Brain microvascular endothelial cell (primary cell): ENCODE measurements around the gene TARBP1.
"Not testable (repeated sequence)": the region's sequence is repeated elsewhere in the genome, so short reads cannot be mapped to it uniquely, and the experiment has no call there.

Experiments
- DNase-seq: peaks from one replicate; pipeline ENCODE4 v3.0.0-alpha.2; 2020
- H3K27ac ChIP-seq: fragments of 250-450 bp; sonication (Bioruptor Pico); 2 replicates; pipeline ENCODE4 v1.5.1; 2020; ENCODE audit warnings: mild to moderate bottlenecking, moderate library complexity
- H3K27me3 ChIP-seq: fragments of 250-450 bp; sonication (Bioruptor Pico); replicated peaks from 2 replicates; pipeline ENCODE4 v1.5.1; 2020; ENCODE audit warnings: mild to moderate bottlenecking
- H3K36me3 ChIP-seq: fragments of 250-450 bp; sonication (Bioruptor Pico); replicated peaks from 2 replicates; pipeline ENCODE4 v1.5.1; 2020; ENCODE audit warnings: mild to moderate bottlenecking
- H3K4me3 ChIP-seq: 2 replicates; pipeline ENCODE4 v1.5.1; 2011; ENCODE audit warnings: low read depth, mild to moderate bottlenecking, control low read depth, low read length, moderate library complexity
- in situ Hi-C: cut with HindIII; loops from 2 replicates; pipeline ENCODE4 v1.10.0; 2017; ENCODE audit warnings: low sequenced_read_pairs, low pct_ligation_motif_present
- TF ChIP-seq, protein P1 (sequence below): IDR thresholded peaks from 2 replicates; pipeline ENCODE4 v1.5.1; 2011; ENCODE audit warnings: low read depth, mild to moderate bottlenecking, moderate library complexity, low read length, control low read depth, inconsistent platforms; ENCODE audit errors: missing control alignments

TARBP1 gene

DNA sequence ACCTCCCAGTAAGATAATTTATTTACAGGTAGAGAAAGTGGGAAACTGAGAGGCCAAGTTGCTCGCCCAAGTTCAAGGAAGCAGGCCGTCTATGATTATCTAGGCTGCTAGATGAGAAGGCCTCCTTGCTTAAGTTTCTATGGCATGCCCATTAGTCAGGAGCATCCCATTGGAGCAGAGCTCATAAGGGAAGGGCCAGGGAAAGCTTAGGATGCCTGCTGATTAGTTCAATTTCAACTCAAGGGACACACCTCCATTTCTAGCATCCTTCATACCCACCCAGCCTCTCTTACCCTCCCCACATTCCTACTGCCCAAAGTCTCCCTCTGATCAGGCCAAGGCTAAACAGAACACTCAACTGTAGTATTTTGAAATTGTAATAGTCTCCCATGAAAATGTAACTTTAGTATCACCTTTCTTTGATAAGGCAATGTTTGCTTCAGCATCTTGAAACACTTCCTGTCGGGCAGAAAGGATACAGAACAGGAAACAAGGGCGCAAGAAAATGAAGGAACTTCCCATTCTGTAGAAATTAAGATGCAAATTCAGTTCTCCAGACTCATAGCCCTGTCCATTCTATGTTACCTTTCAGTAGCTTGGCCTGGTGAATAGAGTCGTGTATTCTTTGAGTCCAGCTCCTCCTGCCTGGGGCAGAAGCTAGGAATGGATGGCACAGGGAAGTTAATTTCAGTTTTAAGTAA, 46.3 kb upstream of the TARBP1 start:
- H3K36me3 ChIP-seq = no peaks in the 10 kb centered on the region
- no peak overlapping the region for H3K27ac ChIP-seq
- no peak for DNase-seq
- no peak overlapping the region for H3K4me3 ChIP-seq
- TF ChIP-seq, protein P1, sequence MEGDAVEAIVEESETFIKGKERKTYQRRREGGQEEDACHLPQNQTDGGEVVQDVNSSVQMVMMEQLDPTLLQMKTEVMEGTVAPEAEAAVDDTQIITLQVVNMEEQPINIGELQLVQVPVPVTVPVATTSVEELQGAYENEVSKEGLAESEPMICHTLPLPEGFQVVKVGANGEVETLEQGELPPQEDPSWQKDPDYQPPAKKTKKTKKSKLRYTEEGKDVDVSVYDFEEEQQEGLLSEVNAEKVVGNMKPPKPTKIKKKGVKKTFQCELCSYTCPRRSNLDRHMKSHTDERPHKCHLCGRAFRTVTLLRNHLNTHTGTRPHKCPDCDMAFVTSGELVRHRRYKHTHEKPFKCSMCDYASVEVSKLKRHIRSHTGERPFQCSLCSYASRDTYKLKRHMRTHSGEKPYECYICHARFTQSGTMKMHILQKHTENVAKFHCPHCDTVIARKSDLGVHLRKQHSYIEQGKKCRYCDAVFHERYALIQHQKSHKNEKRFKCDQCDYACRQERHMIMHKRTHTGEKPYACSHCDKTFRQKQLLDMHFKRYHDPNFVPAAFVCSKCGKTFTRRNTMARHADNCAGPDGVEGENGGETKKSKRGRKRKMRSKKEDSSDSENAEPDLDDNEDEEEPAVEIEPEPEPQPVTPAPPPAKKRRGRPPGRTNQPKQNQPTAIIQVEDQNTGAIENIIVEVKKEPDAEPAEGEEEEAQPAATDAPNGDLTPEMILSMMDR = no peak
- no peaks in the 10 kb centered on the region for H3K27me3 ChIP-seq
- in situ Hi-C loops = no loop called here

DNA sequence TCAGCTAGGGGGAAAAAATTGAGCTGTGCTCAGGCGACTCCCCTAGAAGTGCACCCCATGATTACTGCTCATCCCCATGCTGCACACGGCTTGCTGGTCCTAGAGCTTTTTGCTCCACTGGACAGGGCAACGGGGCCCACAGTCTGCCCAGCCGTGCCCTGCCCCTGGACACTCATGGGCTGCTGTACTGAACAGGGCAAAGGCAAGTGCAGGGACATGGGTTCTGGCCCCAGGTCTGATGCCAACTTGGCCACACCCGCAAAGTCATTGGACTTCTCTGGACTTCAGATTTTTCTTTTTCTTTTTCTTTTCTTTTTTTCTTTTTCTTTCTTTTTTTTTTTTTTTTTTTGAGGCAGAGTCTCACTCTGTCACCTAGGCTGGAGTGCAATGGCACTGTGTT, 42.9 kb upstream of the TARBP1 start:
- TF ChIP-seq, protein P1 = no peak
- no peak for DNase-seq
- Histone ChIP-seq H3K27ac (no peak overlapping the region), H3K27me3 (no peaks in the 10 kb centered on the region), H3K4me3 (no peak overlapping the region), H3K36me3 (no peaks in the 10 kb centered on the region)
- in situ Hi-C loops = no loop called here

DNA sequence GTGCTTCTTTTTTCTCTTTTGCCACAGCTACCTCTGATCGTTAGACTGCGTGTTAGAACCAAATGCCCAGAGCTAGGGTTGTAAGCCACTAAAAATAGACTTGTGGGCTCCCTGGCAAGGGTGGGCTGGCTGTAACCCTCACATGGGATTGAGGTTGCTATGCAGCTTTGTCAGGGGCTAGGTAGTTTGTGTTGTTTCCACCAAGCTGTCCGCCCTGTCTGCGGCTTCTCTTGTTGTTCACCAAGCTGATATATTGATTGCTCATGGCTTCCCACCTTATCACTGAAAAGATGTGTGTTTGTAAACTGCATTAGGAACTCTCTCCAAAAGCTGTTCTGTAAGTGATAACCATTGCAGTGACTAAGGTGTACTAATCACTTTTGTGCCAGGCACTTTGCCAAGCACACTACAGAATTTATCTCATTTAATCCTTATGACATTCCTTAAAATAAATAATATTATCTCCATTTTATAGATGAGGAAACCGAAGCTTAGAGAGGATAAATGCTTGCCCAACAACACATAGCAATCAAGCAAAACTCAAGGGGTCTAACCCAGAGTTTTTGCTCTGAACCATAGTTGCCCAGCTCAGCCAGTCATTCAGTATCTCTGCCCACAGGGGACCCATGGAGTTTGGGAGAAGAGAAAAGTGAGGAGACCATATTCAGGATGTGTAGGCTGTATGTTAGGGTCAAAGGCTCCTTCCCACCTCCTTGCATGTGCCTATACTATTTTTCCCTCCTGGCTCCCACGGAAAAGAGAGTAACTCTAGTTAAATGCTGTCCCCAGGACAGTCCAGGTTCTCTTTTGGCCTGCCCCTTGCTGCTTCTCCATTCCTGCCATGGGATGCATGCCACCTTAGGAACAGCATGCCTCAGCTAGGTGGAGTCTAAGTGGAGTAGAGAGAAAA, 42.2 kb upstream of the TARBP1 start:
- DNase-seq = no peak
- Histone ChIP-seq H3K36me3 (no peaks in the 10 kb centered on the region), H3K27me3 (no peaks in the 10 kb centered on the region), H3K4me3 (no peak overlapping the region), H3K27ac (no peak overlapping the region)
- TF ChIP-seq, protein P1 = no peak
- in situ Hi-C loops = no loop called here

DNA sequence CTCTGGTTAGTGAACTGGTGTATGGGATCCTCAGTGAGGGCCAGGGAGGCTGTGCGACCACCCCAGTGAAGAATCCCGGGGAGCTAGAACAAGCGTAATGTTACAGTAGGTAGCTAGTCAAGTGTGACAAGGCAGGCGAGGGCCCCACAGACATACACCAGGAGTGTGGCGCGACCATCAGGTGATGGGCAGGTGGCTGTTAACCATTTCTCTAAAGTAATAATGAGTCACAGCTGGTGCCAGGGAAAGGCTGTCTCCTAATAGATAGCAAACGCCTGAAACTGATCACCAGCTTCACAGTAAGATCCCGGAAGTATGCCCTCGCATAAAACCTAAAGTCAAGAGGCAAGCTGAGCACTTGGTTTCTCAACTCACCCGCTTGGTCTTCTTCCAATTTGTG, 40.5 kb upstream of the TARBP1 start:
- in situ Hi-C loops = no loop called here
- TF ChIP-seq, protein P1 = no peak
- no peak for DNase-seq
- no peaks in the 10 kb centered on the region for H3K27me3 ChIP-seq
- no peak overlapping the region for H3K4me3 ChIP-seq
- H3K27ac ChIP-seq = no peak overlapping the region
- H3K36me3 ChIP-seq = no peaks in the 10 kb centered on the region

DNA sequence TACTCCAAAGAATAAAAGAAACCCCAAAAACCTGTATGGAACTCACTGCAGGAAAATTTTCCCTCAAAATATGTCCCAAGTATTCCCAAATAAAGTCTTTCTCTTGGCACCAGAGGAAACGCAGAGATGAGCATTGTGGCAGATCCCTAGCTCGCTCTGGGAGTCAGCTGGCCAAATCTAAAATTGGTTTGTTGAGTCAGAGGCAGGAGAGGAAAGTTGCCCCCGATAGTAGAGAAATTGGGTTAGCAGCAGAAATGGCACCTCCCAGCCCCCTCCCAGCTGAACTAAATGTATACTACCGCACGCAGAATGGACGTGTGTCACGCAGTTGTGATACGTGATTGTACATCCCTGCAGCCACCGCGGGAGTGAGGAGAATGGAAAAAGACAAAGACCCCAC, 39.9 kb upstream of the TARBP1 start:
- Histone ChIP-seq H3K27me3 (no peaks in the 10 kb centered on the region), H3K36me3 (no peaks in the 10 kb centered on the region), H3K4me3 (no peak overlapping the region), H3K27ac (no peak overlapping the region)
- TF ChIP-seq, protein P1 = no peak
- in situ Hi-C loops = no loop called here
- DNase-seq = no peak

DNA sequence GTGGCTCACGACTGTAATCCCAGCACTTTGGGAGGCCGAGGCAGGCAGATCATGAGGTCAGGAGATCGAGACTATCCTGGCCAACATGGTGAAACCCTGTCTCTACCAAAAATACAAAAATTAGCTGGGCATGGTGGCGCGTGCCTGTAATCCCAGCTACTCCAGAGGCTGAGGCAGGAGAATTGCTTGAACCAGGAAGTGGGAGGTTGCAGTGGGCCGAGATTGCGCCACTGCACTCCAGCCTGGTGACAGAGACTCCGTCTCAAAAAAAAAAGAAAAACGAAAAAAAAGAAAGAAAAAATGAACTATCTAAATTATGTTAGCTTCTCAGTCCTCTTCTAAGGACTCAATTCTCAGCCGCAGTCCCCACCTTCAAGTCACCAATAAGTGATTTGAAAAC, 39.1 kb upstream of the TARBP1 start:
- DNase-seq, H3K36me3 ChIP-seq, in situ Hi-C loops, H3K4me3 ChIP-seq, H3K27me3 ChIP-seq, H3K27ac ChIP-seq: not testable (repeated sequence)
